Astrocyte of the cerebellum (primary cell): ENCODE data around the gene TTC28.
"Not testable (repeated sequence)": the region's sequence is repeated elsewhere in the genome, so short reads cannot be mapped to it uniquely, and the experiment has no call there.

Source experiments
- DNase-seq: peaks from one replicate; pipeline ENCODE4 v3.0.0-alpha.2; 2011; ENCODE audit warnings: low read depth
- H3K4me3 ChIP-seq: 2 replicates; pipeline ENCODE4 v1.5.1; 2011; ENCODE audit warnings: mild to moderate bottlenecking, low read depth, low read length, moderate library complexity
- in situ Hi-C: cut with HindIII; loops from 2 replicates; pipeline ENCODE4 v1.10.0; 2017; ENCODE audit warnings: low sequenced_read_pairs
- TF ChIP-seq, protein P1 (sequence below): IDR thresholded peaks from 2 replicates; pipeline ENCODE4 v1.5.1; 2012; ENCODE audit warnings: low read length, low read depth, moderate library complexity, mild to moderate bottlenecking; ENCODE audit errors: missing control alignments

The TTC28 gene

DNA sequence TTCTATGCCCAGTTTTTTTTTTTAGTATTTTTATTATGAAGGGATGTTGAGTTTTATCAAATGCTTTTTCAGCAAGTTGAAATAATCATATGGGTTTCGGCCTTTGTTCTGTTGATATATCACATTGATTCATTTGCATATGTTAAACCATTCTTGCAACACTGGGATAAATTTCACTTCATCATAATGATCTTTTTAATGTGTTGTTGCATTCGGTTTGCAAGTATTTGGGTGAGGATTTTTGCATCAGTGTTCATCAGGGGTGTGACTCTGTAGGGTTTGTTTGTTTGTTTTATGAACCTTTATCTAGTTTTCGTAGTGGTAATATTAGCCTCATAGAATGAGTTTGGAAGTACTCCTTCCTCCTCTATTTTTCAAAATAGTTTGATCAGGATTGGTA lies 103.5 kb downstream of the TTC28 start:
- in situ Hi-C loops: no loop called here
- no peak for DNase-seq
- TF ChIP-seq, protein P1, sequence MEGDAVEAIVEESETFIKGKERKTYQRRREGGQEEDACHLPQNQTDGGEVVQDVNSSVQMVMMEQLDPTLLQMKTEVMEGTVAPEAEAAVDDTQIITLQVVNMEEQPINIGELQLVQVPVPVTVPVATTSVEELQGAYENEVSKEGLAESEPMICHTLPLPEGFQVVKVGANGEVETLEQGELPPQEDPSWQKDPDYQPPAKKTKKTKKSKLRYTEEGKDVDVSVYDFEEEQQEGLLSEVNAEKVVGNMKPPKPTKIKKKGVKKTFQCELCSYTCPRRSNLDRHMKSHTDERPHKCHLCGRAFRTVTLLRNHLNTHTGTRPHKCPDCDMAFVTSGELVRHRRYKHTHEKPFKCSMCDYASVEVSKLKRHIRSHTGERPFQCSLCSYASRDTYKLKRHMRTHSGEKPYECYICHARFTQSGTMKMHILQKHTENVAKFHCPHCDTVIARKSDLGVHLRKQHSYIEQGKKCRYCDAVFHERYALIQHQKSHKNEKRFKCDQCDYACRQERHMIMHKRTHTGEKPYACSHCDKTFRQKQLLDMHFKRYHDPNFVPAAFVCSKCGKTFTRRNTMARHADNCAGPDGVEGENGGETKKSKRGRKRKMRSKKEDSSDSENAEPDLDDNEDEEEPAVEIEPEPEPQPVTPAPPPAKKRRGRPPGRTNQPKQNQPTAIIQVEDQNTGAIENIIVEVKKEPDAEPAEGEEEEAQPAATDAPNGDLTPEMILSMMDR: no peak
- H3K4me3 ChIP-seq: no peak overlapping the region

DNA sequence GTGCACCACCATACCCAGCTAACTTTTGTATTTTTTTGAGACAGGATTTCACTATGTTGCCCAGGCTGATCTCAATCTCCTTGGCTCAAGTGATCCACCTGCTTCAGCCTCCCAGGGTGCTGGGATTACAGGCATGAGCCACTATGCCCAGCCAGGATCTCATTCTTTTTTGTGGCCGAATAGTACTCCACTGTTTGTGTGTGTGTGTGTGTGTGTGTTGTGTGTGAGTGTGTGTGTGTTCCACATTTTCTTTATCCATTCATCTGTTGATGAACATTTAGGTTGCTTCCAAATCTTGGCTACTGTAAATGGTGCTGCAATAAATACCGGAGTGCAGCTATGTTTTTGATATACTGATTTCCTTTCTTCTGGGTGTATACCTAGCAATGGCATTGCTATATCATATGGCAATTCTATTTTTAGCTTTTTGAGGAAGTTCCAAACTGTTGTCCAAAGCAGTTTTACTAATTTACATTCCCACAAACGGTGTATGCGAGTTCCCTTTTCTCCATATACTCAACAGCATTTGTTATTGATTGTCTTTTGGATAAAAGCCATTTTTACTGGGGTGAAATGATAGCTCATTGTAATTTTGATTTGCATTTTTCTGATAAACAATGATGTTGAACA lies 105.4 kb downstream of the TTC28 start:
- in situ Hi-C loops: no loop called here
- TF ChIP-seq, protein P1: no peak
- no peak overlapping the region for H3K4me3 ChIP-seq
- DNase-seq: no peak

DNA sequence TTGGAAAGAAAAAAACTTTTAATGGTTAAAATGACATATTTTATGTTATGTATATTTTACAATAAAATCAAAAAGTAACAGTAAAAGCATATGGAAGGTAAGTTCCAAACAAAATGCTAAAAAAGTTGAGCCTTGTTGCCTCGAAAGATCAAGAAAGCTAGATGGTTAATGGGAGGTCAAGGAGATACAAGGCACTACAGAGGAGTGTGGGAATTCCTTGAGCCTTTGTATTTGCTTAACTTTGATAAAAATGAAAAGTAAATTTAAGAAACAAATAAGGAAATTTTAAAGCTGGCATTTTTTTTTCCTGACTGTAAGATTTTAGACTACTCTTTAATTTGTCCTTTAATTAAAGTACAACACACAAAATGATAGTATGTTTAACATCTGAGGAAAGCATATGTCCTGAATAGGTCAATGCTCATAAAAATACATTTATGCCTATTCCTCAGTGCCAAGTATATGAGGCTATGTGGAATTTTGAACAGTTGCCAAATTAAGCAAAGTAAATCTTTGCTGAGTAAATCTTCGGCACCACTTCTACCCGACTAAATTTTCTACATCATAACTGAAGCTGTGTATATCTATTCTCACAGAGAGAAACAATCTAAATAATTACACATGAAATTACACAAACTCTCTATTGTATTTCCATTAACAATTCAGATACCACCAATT lies 108.8 kb downstream of the TTC28 start:
- TF ChIP-seq, protein P1: no peak
- DNase-seq: no peak
- in situ Hi-C loops: no loop called here
- H3K4me3 ChIP-seq: no peak overlapping the region

DNA sequence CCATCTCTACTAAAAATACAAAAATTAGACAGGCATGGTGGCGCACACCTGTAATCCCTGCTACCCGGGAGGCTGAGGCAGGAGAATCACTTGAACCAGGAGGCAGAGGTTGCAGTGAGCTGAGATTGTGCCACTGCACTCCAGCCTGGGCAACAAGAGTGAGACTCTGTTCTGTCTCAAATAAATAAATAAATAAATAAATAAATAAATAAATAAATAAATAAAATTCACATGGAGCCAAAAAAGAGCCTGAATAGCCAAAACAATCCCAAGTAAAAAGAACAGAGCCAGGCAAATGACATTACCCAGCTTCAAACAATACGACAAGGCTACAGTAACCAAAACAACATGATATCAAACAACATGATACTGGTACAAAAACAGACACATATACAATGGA lies 110.7 kb downstream of the TTC28 start:
- in situ Hi-C loops, H3K4me3 ChIP-seq, DNase-seq: not testable (repeated sequence)

DNA sequence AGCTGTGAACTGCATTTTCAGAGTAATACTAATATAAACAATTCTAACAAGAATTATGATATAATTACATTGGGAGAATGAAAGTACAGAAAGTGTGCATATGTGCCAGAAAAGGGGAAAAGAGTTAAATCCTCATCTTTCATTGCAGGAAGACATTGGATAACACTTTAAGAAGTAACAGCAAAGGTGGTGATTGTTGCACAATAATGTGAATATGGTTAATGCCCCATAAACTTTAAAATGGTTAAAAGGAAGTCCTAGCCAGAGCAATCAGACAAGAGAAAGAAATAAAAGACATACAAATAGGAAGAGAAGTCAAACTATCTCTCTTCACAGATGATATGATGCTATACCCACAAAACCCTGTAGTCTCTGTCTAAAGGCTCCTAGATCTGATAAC lies 111.5 kb downstream of the TTC28 start:
- TF ChIP-seq, protein P1: no peak
- H3K4me3 ChIP-seq: no peak overlapping the region
- no peak for DNase-seq
- in situ Hi-C loops: no loop called here

DNA sequence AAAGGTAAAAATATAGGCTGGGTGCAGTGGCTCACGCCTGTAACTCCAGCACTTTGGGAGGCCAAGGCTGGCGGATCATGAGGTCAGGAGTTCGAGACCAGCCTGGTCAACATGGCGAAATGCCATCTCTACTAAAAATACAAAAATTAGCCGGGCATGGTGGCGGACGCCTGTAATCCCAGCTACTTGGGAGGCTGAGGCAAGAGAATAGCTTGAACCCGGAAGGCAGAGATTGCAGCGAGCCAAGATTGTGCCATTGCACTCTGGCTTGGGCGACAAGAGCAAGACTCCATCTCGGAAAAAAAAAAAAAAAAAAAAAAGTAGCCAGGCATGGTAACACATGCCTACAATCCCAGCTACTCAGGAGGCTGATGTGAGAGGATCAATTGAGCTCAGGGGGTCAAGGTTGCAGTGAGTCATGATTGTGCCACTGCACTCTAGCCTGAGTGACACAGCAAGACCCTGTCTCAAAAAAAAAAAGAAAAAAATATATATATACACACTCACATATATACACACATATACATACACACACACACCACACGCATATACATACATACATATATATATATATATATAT lies 112.6 kb downstream of the TTC28 start:
- H3K4me3 ChIP-seq, DNase-seq, in situ Hi-C loops: not testable (repeated sequence)

DNA sequence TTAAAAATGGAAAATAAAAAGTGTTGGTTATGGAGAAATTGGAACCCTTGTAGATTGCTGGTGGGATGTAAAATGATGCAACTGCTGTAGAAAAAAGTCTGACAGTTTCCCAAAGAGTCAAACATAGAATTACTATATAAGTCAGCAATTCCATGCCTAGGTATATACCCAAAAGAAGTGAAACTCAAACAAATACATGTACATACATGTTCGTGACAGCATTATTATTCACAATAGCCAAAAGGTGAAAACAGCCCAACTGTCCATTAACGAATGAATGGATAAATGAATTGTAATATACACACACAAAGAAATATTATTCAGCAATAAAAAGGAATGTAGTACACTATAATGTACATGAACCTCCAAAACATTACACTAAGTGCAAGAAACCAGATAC lies 116.0 kb downstream of the TTC28 start:
- in situ Hi-C loops: no loop called here
- DNase-seq: no peak
- no peak overlapping the region for H3K4me3 ChIP-seq
- TF ChIP-seq, protein P1: no peak
